ENCODE results near the gene CERS2. TPM values are rescaled to one million over a fixed set of nuclear protein-coding genes. Genes with fewer than 3 reads are reported as not detected.

Gene CERS2
- total and polyA plus RNA-seq, 2 of the 13 experiments (the other 11 are each of a cell fraction or from before 2014, with no cell fraction given), result 269 to 298 TPM

DNA sequence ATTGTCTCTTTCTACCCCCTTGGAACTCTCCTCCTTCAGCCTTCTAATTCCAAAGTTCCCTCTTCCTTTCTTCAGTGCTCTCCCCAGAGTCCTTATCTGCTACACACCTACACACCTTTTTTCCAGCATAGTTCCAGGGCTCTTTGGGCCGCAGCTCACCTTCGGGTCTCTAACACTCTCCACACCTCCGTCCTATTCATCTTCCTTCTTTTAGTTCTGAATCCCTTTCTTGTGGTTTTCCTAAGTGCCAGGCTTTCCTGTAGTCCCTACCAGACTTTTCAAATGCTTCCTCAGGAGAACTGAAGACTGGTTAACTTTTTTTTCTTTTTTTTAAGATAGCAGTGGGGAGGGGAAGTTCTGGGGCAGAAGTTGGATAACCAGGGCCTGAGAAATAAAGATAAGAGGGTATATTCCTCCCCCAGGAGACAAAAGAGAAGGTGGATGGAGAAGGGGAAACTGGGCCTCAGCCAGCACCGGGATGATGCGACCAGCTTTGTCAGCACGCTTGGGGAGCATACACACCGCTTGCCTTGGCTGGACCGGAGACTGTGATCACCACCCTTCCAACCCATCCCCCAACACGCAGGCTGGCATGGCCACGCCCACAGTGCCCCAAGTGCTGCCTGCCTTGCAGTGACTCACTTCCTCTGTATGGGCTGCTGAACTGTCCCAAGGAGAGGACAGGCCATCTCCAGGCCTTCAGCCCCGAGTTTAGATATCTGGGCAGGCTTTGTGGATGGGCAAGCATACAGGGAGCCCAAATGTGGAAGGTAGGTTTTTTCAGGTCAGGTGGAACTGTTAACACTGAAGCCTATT, 2.5 kb upstream of the CERS2 start (continued):
- peak; percentile 63; the same call in 1 of the 2 replicates for TF ChIP-seq ZNF12 (CRISPR knock-in tag; IDR thresholded peaks at IDR 0.05)
- TF ChIP-seq, protein P1, sequence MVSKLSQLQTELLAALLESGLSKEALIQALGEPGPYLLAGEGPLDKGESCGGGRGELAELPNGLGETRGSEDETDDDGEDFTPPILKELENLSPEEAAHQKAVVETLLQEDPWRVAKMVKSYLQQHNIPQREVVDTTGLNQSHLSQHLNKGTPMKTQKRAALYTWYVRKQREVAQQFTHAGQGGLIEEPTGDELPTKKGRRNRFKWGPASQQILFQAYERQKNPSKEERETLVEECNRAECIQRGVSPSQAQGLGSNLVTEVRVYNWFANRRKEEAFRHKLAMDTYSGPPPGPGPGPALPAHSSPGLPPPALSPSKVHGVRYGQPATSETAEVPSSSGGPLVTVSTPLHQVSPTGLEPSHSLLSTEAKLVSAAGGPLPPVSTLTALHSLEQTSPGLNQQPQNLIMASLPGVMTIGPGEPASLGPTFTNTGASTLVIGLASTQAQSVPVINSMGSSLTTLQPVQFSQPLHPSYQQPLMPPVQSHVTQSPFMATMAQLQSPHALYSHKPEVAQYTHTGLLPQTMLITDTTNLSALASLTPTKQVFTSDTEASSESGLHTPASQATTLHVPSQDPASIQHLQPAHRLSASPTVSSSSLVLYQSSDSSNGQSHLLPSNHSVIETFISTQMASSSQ (IDR thresholded peaks at IDR 0.05; ENCODE audit: low read depth), result no peak
- TF ChIP-seq, protein P1 (CRISPR knock-in tag; IDR thresholded peaks at IDR 0.05; ENCODE audit: borderline replicate concordance), result no peak
- TF ChIP-seq, protein P2, sequence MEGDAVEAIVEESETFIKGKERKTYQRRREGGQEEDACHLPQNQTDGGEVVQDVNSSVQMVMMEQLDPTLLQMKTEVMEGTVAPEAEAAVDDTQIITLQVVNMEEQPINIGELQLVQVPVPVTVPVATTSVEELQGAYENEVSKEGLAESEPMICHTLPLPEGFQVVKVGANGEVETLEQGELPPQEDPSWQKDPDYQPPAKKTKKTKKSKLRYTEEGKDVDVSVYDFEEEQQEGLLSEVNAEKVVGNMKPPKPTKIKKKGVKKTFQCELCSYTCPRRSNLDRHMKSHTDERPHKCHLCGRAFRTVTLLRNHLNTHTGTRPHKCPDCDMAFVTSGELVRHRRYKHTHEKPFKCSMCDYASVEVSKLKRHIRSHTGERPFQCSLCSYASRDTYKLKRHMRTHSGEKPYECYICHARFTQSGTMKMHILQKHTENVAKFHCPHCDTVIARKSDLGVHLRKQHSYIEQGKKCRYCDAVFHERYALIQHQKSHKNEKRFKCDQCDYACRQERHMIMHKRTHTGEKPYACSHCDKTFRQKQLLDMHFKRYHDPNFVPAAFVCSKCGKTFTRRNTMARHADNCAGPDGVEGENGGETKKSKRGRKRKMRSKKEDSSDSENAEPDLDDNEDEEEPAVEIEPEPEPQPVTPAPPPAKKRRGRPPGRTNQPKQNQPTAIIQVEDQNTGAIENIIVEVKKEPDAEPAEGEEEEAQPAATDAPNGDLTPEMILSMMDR (CRISPR knock-in tag; IDR thresholded peaks at IDR 0.05), result peak; percentile 11; the same call in 1 of the 2 replicates
- TF ChIP-seq, protein P3, sequence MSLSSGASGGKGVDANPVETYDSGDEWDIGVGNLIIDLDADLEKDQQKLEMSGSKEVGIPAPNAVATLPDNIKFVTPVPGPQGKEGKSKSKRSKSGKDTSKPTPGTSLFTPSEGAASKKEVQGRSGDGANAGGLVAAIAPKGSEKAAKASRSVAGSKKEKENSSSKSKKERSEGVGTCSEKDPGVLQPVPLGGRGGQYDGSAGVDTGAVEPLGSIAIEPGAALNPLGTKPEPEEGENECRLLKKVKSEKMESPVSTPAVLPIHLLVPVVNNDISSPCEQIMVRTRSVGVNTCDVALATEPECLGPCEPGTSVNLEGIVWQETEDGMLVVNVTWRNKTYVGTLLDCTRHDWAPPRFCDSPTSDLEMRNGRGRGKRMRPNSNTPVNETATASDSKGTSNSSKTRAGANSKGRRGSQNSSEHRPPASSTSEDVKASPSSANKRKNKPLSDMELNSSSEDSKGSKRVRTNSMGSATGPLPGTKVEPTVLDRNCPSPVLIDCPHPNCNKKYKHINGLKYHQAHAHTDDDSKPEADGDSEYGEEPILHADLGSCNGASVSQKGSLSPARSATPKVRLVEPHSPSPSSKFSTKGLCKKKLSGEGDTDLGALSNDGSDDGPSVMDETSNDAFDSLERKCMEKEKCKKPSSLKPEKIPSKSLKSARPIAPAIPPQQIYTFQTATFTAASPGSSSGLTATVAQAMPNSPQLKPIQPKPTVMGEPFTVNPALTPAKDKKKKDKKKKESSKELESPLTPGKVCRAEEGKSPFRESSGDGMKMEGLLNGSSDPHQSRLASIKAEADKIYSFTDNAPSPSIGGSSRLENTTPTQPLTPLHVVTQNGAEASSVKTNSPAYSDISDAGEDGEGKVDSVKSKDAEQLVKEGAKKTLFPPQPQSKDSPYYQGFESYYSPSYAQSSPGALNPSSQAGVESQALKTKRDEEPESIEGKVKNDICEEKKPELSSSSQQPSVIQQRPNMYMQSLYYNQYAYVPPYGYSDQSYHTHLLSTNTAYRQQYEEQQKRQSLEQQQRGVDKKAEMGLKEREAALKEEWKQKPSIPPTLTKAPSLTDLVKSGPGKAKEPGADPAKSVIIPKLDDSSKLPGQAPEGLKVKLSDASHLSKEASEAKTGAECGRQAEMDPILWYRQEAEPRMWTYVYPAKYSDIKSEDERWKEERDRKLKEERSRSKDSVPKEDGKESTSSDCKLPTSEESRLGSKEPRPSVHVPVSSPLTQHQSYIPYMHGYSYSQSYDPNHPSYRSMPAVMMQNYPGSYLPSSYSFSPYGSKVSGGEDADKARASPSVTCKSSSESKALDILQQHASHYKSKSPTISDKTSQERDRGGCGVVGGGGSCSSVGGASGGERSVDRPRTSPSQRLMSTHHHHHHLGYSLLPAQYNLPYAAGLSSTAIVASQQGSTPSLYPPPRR (CRISPR knock-in tag; IDR thresholded peaks at IDR 0.05; ENCODE audit: borderline replicate concordance), result no peak
- TF ChIP-seq RARG (CRISPR knock-in tag; IDR thresholded peaks at IDR 0.05; ENCODE audit: low read depth), result no peak
- TF ChIP-seq, protein P4, sequence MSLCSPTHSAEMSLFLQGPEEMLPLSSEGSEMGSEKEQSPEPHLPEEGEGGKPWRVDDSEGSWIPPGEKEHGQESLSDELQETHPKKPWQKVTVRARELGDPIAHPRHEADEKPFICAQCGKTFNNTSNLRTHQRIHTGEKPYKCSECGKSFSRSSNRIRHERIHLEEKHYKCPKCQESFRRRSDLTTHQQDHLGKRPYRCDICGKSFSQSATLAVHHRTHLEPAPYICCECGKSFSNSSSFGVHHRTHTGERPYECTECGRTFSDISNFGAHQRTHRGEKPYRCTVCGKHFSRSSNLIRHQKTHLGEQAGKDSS (CRISPR knock-in tag; IDR thresholded peaks at IDR 0.05; ENCODE audit: borderline replicate concordance, low read depth), result no peak
- TF ChIP-seq ZNF616 (CRISPR knock-in tag; IDR thresholded peaks at IDR 0.05; ENCODE audit: low read depth), result no peak
- no peak for TF ChIP-seq MAFG (CRISPR knock-in tag; IDR thresholded peaks at IDR 0.05)
- peak; percentile 37; the same call in 1 of the 2 replicates for TF ChIP-seq DMAP1 (CRISPR knock-in tag; IDR thresholded peaks at IDR 0.05)
- TF ChIP-seq, protein P5, sequence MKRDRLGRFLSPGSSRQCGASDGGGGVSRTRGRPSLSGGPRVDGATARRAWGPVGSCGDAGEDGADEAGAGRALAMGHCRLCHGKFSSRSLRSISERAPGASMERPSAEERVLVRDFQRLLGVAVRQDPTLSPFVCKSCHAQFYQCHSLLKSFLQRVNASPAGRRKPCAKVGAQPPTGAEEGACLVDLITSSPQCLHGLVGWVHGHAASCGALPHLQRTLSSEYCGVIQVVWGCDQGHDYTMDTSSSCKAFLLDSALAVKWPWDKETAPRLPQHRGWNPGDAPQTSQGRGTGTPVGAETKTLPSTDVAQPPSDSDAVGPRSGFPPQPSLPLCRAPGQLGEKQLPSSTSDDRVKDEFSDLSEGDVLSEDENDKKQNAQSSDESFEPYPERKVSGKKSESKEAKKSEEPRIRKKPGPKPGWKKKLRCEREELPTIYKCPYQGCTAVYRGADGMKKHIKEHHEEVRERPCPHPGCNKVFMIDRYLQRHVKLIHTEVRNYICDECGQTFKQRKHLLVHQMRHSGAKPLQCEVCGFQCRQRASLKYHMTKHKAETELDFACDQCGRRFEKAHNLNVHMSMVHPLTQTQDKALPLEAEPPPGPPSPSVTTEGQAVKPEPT (CRISPR knock-in tag; IDR thresholded peaks at IDR 0.05; ENCODE audit: low read depth), result no peak
- TF ChIP-seq ZNF317 (CRISPR knock-in tag; IDR thresholded peaks at IDR 0.05), result no peak
- TF ChIP-seq ZNF431 (CRISPR knock-in tag; IDR thresholded peaks at IDR 0.05; ENCODE audit: borderline replicate concordance, low read depth), result no peak
